T-helper 2 cell treated with Interferon-gamma antibody and Interleukin-4, amounts not matched to agents 100 ng/mL and 5 ng/mL, for 36 hours (primary cell): ENCODE measurements around the gene LGR6. TPM values are rescaled to one million over a fixed set of nuclear protein-coding genes. Genes with fewer than 3 reads are reported as not detected.

Source experiments
- intact Hi-C: fragments of 100-400 bp; cut with micrococcal nuclease; formaldehyde crosslinking; loops from one replicate; pipeline ENCODE4 v1.15.1; 2023
- total RNA-seq: library from RNA; stranded (reverse); gene quantifications from 2 replicates; pipeline ENCODE4 v1.2.3, GENCODE V29; 2022

LGR6 gene
- total RNA-seq, 1 donor from 2014 or later, result 0.43 TPM

GRCh38 chr1:202361224-202361623, 167.6 kb downstream of the LGR6 start:
- intact Hi-C loops, result no loop called here

- intact Hi-C loops, result no loop called here
Measured at GRCh38 chr1:202361701-202362100, 168.1 kb downstream of the LGR6 start.

DNA sequence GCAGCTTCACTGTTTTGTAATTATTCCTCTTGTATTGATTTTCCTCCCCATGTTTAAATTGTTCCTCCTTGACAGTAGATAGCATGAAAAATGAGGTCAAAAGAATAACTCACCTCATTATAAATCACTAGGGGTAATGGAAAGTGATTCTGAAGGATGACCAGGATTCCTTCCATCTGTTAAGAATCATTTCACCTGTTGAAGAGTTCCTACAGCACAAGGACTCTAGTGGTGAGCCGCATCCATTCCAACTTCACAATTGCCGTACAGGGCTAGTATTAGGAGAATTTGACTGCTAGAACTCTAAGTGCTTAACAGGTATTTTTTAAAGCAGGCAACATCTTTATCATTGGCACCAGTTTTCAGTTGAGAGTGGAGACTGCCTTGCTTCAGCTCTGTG, 168.6 kb downstream of the LGR6 start:
- intact Hi-C loops, result no loop called here

- intact Hi-C loops, result no loop called here
Measured at GRCh38 chr1:202365092-202365815, 171.7 kb downstream of the LGR6 start.

- intact Hi-C loops, result no loop called here
Measured at GRCh38 chr1:202367271-202367670, 173.7 kb downstream of the LGR6 start.

Other genes starting within 250 kb of the LGR6 start
- not detected in 2 replicates for gene LMOD1, start 247.3 kb upstream of the LGR6 start, total RNA-seq
- 63.0 and 67.4 TPM in 2 replicates for gene TIMM17A, start 238.3 kb upstream of the LGR6 start, total RNA-seq
- 32.5 and 33.2 TPM in 2 replicates for gene RNPEP, start 211.2 kb upstream of the LGR6 start, total RNA-seq
- 0.39 and 0.55 TPM in 2 replicates for gene ELF3, start 183.2 kb upstream of the LGR6 start, total RNA-seq
- not detected in 2 replicates for gene GPR37L1, start 70.9 kb upstream of the LGR6 start, total RNA-seq
- 59.6 and 62.9 TPM in 2 replicates for gene ARL8A, start 49.1 kb upstream of the LGR6 start, total RNA-seq
- 303 and 306 TPM in 2 replicates for gene PTPN7, start 33.2 kb upstream of the LGR6 start, total RNA-seq
- gene UBE2T, start 148.1 kb downstream of the LGR6 start, total RNA-seq, result 60.8 and 68.4 TPM in 2 replicates
- gene PPP1R12B, start 154.9 kb downstream of the LGR6 start, total RNA-seq, result 19.1 and 20.4 TPM in 2 replicates